ENCODE measurements around the gene CERS6.

DNA sequence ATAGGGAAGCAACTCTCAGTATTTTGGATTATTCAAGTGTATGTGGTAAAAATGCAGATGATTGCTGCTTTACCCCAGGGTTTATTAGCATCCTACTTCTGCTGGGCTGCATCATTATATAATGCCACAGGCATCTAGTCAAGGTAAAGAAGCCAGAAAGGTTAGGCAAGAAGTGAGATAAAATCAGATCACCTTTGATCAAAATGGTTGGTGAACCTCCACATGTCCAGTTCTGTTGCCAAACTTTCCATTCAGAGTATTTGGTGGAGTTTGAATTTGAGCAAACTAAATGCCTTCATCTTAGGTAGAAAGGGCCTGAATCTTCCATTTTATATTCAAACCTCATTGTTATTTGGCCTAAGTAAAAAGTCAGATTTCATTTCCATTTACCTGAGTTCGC, 316.6 kb downstream of the CERS6 start:
- TF ChIP-seq, protein P1, sequence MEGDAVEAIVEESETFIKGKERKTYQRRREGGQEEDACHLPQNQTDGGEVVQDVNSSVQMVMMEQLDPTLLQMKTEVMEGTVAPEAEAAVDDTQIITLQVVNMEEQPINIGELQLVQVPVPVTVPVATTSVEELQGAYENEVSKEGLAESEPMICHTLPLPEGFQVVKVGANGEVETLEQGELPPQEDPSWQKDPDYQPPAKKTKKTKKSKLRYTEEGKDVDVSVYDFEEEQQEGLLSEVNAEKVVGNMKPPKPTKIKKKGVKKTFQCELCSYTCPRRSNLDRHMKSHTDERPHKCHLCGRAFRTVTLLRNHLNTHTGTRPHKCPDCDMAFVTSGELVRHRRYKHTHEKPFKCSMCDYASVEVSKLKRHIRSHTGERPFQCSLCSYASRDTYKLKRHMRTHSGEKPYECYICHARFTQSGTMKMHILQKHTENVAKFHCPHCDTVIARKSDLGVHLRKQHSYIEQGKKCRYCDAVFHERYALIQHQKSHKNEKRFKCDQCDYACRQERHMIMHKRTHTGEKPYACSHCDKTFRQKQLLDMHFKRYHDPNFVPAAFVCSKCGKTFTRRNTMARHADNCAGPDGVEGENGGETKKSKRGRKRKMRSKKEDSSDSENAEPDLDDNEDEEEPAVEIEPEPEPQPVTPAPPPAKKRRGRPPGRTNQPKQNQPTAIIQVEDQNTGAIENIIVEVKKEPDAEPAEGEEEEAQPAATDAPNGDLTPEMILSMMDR (IDR thresholded peaks at IDR 0.05): no peak
- TF ChIP-seq POLR2A (IDR thresholded peaks at IDR 0.05): no peak
